Activated T-cell treated with anti-CD3 and anti-CD28 coated beads, Interleukin-2, amount 50 U/mL, for 4 hours (primary cell): ENCODE data around the gene DNM3. TPM values are rescaled to one million over a fixed set of nuclear protein-coding genes. Genes with fewer than 3 reads are reported as not detected.

Experiments
- ATAC-seq, 2 donors: fragments of 200-7000 bp; cut with Tn5 transposase; one replicate each; pipeline ENCODE4 v1.10.0; 2021
- DNase-seq: peaks from one replicate; pipeline ENCODE4 v3.0.0-alpha.2; 2020
- H3K27me3 Mint-ChIP-seq: one replicate; pipeline ENCODE4 v1.8.0; 2021; ENCODE audit warnings: low read depth, mixed read lengths
- H3K36me3 Mint-ChIP-seq: one replicate; pipeline ENCODE4 v1.8.0; 2022; ENCODE audit warnings: mixed read lengths; ENCODE audit not compliant: insufficient read depth
- H3K4me1 Mint-ChIP-seq: one replicate; pipeline ENCODE4 v1.8.0; 2021; ENCODE audit warnings: low read depth, mixed read lengths
- H3K4me3 Mint-ChIP-seq: one replicate; pipeline ENCODE4 v1.8.0; 2021; ENCODE audit warnings: mild to moderate bottlenecking, moderate library complexity, mixed read lengths
- H3K9me3 Mint-ChIP-seq: one replicate; pipeline ENCODE4 v1.8.0; 2021; ENCODE audit warnings: mixed read lengths
- total RNA-seq, 3 donors: library from RNA; stranded (reverse); gene quantifications; one replicate each; pipeline ENCODE4 v1.2.1, GENCODE V29; 2021

DNM3 gene
- total RNA-seq, 3 donors from 2014 or later = 0.35 to 0.58 (median 0.38) TPM

DNA sequence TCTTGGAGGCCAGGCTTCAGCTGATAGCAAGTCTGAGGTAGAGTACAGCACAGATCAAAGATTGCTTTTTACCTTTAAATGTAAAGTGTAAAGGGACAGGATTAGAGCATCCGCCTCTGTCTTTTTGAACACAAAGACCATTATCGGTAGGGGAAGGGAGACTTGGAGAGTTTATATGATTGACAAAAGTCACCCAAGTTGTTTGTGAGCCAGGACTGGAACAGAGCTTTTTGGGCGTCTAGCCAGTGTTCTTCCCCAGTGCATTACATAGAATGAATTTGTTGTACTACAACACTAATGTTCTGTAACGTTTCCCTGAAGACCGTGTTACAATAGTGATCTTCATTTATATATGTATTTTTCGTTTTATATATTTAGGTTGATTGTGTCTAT, 611.9 kb downstream of the DNM3 start:
- no peak for DNase-seq
- no peaks in the 10 kb centered on the region for H3K36me3 Mint-ChIP-seq
- H3K27me3 Mint-ChIP-seq = no peaks in the 10 kb centered on the region
- H3K4me3 Mint-ChIP-seq = no peak overlapping the region
- peaks cover 20% of the 10 kb centered on the region for H3K4me1 Mint-ChIP-seq
- ATAC-seq = no peak
- H3K9me3 Mint-ChIP-seq = no peaks in the 10 kb centered on the region

DNA sequence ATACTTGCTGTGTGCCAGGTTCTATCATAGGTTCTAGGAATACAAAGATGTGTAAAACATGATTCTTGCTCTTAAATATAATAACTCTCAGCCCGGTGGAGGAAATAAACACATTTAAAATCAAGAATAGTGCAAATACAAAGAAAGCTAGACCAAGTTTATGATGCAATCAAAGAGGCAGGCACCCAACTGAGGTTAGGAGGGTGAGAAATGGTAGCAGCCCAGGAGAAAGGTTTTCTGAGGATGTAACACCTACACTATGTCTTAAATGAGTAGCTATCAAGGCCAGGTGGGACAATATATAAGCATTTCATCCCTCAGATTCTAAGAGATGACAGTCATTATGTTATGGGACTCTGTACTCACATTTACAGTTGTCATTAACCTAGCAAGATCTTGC, 612.3 kb downstream of the DNM3 start:
- H3K27me3 Mint-ChIP-seq = no peaks in the 10 kb centered on the region
- H3K9me3 Mint-ChIP-seq = no peaks in the 10 kb centered on the region
- no peaks in the 10 kb centered on the region for H3K36me3 Mint-ChIP-seq
- no peak for ATAC-seq
- H3K4me1 Mint-ChIP-seq = peaks cover 20% of the 10 kb centered on the region
- H3K4me3 Mint-ChIP-seq = no peak overlapping the region
- DNase-seq = no peak

DNA sequence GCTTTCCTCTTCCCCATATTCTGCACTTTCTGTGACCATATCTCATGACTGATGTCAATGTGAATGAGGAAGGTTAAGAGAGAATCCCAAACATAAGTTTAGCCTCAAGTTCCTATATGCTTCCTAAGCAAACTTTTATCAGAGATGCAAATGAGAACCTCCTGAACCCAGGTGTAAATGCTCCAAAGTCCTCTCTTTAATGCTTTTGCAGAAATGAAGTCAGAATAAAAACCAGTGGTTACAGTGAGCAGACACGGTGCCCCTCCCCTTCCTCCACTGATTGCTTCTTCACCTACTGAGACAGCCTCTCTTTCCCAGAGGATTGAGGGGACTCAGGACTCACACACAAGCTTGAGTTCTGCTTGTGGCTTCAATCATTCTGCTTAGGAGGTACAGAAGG, 614.2 kb downstream of the DNM3 start:
- H3K9me3 Mint-ChIP-seq = no peaks in the 10 kb centered on the region
- ATAC-seq = no peak

DNA sequence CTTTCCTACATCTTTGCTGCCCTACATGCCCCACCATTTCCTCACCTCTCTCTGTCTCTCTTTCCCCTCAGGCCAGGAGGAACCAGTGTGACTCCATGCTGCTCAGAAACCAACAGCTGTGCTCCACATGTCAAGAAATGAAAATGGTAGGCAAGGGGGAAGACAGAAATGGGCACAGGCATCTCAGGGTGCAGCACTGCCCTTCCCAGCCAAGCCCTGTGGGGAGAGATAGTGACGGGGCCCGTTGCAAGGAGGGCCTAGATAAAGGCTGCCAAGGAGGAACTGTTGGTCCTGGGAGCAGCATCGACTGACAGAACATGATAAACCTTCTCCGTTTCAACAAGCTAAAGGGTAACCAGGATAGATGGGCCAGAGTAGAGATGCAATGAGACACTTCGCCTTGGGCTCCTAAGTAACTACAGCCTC, 615.1 kb downstream of the DNM3 start:
- ATAC-seq (no peak), DNase-seq (no peak)
- Mint-ChIP-seq H3K36me3 (no peaks in the 10 kb centered on the region), H3K9me3 (no peaks in the 10 kb centered on the region), H3K27me3 (peaks cover 3% of the 10 kb centered on the region), H3K4me3 (no peak overlapping the region), H3K4me1 (peaks cover under 1% of the 10 kb centered on the region)

More for the DNA sequence above, 614.2 kb downstream of the DNM3 start:
- no peak for DNase-seq
- Mint-ChIP-seq H3K27me3 (no peaks in the 10 kb centered on the region), H3K4me3 (no peak overlapping the region), H3K4me1 (peaks cover 9% of the 10 kb centered on the region), H3K36me3 (no peaks in the 10 kb centered on the region)

DNA sequence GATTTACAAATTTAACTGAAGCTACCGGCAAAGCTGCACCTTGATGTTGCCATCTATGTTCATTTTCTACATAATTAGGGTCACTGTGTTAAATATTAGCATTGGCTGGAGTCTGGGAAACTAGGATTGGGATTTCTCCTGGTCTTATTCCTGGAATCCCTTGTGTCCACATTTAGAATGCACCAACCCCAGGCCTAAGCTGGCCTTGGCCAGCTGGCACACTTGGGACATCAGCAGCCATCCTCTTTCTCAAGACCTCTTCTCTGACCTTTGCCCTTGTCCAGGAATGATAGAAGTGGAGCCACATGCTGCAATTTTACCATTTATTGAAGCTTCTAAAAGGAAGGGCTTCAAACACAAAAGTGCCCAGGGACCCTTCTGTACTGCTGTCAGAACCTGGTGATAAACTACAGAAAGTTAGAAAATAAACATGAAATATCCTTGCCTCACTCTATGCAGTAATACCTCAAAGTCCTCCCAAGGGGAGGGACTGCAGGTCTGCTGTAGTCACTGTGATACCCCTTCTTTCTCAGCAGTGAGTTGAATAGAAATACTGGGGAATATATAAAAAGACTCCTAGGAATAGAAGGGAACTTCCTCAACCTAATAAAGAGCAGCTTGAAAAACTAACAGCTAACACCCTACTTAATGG, 616.3 kb downstream of the DNM3 start:
- ATAC-seq (no peak), DNase-seq (no peak)
- H3K36me3 Mint-ChIP-seq = no peaks in the 10 kb centered on the region
- H3K9me3 Mint-ChIP-seq = no peaks in the 10 kb centered on the region
- peaks cover 3% of the 10 kb centered on the region for H3K27me3 Mint-ChIP-seq
- H3K4me3 Mint-ChIP-seq = no peak overlapping the region
- H3K4me1 Mint-ChIP-seq = no peaks in the 10 kb centered on the region

DNA sequence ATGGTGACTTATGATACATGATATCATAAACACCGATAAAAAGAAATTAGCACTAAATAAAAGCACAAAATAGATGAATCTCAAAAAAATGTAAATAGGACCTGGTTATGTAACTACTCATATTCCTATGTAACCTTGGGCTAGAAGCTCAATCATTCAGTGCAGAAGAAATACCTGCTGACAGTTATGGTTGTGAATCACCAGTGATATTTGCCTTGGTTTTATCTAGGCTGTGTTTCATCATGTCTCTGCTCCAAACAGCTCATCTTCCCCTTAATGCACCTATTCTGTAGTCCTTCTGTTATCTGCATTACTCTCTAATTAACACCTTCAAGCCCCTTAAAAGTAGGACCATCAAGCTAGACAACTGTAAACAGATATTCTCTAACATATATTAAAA, 618.9 kb downstream of the DNM3 start:
- Mint-ChIP-seq H3K4me1 (no peaks in the 10 kb centered on the region), H3K27me3 (peaks cover 3% of the 10 kb centered on the region), H3K36me3 (no peaks in the 10 kb centered on the region), H3K9me3 (no peaks in the 10 kb centered on the region), H3K4me3 (no peak overlapping the region)
- no peak for DNase-seq
- ATAC-seq = no peak

DNA sequence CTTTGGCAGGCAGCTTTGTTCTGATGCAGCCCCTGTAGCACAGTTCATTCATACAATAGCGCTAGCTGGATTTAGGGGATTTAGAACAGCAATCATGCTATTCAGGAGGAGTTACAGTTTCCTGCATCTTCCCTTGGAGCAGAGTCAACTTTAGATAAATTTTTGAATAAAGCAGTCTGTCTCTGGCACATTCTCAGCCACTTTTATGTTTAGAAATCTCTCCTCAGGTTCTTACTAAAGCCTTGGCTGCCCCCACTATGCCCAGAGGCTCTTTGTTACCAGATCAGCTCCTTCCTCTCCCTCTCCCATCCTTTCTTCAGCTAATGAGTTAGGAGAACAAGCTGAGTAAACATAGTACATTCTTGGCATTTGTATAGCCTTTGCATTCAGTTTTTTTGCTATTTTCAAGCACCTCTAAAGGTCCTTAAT, 619.6 kb downstream of the DNM3 start:
- ATAC-seq (no peak), DNase-seq (no peak)
- Mint-ChIP-seq H3K4me3 (no peak overlapping the region), H3K4me1 (no peaks in the 10 kb centered on the region), H3K27me3 (peaks cover 3% of the 10 kb centered on the region), H3K9me3 (no peaks in the 10 kb centered on the region), H3K36me3 (no peaks in the 10 kb centered on the region)

Other genes with a start within 250 kb of the DNM3 start
- gene MYOCOS, start 219.3 kb upstream of the DNM3 start, total RNA-seq = under 1 TPM in 1 of 3 donors, not detected in 2; 0.13 TPM
- gene MYOC, start 188.8 kb upstream of the DNM3 start, total RNA-seq = not detected
- gene VAMP4, start 99.4 kb upstream of the DNM3 start, total RNA-seq = 1 to 10 TPM; 6.4 to 8.0 (median 6.9) TPM
- gene METTL13, start 59.8 kb upstream of the DNM3 start, total RNA-seq = 10 to 100 TPM; 68.6 to 83.3 (median 77.7) TPM